HG03521 (cell line): ENCODE results near the gene NPFFR1.

ENCODE experiments used
- ATAC-seq: cut with Tn5 transposase; IDR thresholded peaks from one replicate; pipeline ENCODE4 v1.9.1; 2021; ENCODE audit warnings: mild to moderate bottlenecking, moderate library complexity; ENCODE audit not compliant: unreplicated experiment

The NPFFR1 gene

DNA sequence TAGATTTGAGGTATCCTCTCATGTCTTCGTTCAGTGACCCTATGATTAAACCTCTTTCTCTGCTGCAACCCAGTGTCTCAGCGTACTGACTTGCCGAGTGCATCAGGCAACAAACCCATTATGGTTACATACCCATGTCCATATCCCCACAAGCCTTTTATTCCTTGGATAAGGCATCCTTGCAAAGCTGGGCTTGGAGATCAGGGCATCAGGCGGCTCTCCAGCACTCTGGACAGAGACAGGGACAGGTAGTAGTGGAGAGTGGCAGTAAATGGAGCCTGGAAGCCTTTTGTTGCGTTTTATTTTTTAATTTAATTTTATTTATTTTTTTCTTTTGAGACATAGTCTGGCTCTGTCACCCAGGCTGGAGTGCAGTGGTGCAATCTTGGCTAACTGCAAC, 32.0 kb upstream of the NPFFR1 start:
- ATAC-seq, result no peak

DNA sequence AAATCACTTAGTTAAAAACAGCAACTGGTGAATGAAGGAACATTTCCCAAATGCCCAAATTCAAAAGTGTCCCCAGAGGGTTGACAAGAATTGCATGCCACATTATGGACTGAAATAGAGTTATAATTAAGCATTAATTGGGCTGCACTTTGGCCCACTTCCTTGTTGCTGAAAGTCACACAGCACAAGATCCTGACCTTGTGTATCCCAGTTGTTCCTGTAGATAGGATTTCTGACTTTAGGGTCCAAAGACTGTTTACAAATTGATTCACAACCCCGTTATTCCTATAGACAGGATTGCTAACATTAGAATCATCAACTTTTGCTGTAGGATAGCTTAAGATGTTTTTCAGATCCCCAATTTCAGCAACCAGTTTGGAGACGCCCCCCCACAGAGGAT, 31.5 kb upstream of the NPFFR1 start:
- ATAC-seq, result no peak

DNA sequence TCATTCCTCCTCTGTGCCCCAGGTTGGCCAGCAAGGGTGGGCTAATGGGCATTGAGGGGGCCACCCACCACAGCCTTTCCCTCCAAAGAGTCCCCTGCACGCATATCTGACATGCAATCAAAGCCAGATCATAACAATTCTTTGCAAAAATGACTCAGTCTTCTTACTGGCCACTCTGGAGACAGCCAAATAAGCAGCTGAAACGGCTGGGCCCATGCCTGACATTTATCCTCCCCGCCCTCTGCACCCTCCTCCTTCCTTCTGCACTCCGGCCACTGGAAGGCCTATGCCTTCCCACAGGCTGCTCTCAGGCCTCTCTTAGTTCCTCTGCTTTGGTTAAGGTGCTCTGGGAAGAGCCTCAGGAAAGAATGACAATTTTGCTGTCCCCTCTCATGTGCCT, 29.2 kb upstream of the NPFFR1 start:
- no peak for ATAC-seq

DNA sequence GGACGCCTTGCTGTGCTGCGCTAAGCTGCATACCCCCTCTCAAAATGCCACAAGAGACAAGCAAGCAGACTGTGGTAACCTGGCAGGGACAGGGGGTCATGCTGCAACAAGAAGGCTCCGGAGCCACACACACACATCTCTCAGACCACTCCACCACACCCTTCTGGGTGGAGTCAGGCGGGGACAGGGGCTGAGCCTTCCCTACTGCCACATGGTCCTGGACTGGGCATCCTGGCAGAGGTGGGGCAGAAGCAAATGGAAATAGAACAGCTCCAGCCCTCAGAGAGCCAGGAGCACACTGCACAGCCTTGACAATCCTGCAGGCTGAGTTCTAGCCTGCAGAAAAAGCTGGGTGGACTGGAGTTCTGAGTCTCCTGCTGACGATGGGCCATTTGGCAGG, 28.4 kb upstream of the NPFFR1 start:
- no peak for ATAC-seq

DNA sequence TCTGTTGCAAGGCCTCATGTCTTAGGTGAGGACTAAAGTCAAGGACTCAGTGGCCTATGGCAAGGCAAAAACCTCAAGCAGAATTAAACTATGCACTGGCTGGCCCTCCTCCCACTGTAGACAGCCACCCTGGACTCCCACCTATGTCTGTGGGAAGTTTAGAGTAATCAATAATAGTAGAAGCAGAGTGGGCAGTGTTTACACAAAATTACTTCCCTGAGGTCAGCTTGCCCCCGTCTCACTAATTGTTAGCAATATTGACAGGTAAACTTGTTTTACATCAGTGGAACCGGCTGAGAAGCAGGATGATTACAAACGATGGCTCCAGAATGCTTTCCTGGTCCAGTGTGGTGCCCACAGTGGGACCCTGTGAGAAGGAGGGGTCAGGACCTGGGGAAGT, 27.9 kb upstream of the NPFFR1 start:
- ATAC-seq, result no peak

DNA sequence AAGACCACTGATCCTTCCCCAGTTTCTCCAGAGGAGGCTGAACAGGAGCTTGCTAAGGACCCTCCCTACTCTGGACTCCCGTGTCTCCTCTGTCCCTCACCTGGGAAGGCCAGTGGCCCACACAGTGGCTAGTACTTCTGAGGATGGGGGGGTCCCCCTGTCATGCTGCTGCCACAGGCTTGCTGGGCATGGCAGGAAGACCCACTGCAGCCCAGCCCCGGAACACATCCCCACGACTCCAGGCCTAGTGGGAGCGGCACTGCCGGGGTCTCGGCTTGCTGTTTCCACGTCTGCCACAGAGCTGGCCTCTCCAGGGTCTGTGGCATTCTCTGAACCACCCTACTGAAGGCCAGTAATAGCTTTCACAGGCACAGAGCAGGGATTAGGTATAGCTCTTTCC, 25.9 kb upstream of the NPFFR1 start:
- no peak for ATAC-seq

DNA sequence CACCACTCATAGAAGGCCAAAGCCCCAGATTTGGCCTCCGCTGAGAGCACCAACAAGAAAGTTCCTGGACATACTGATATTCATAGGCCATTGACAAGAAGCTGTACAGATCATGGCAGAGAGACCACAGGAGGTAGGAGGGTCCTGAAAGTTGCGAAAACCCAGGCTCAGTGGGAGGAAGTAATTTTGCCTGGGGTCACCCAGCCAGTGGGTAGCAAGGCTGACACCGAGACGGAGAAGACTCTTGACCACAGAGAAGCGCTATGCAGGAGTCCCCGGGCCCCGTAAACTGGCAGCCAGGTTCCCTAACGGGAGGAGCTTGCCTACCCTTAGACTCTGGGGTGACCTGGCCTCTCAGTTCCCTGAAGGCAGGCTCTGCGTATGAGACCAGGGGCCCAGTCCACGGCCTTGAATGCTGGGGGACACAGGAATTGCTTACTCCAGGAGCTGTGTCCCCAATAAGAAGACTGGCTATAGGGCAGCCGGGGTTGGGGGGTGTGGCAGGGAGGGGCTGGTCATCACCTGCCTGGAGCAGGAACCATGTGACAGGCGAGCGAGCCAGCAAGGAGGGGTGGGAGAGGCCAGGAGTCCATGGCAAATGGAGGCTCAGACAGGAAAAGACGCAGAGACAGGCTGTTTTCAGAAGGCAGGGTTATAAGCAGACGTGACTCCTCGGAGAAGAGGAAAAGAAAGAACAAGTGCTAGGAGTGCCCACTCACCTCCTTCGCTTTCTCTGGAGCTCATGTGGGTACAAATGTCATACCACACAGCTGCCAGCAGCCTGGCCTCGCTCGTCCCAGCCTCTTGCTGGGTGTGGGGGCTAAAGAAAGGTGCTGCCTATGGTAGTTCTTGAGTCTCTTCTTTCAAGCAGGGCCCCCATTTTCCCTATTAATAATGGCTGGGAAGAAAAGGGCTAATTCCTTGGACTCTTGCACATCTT, 24.6 kb upstream of the NPFFR1 start:
- no peak for ATAC-seq

DNA sequence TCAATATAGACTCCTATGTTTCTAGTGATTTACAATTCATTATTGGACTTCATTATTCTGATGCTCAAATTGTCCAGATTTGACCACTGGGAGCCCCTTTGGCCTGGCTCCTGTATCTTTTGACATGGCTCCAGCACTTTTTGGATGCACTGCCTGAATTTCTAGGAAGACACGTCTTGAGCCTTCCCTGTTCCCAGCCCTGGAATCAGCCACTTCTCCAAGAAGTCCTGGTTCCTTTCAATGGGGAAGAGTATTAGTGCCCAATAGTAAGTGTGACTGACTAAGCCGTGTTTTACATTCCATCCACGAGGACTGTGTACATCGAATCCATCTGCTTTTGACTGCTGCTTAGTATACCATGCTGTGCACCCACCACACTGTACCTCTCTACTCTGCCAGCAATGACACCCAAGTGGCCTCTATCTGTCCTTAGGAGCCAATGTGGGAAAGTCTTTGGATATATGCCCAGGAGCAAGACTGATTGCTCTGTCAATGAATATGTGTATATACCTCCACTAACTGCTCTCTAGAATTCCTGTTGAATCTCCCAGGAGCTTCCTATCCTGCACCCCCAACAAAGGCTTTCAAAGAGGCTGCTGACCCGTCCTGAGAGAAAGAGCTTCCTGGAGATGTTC, 23.2 kb upstream of the NPFFR1 start:
- no peak for ATAC-seq

DNA sequence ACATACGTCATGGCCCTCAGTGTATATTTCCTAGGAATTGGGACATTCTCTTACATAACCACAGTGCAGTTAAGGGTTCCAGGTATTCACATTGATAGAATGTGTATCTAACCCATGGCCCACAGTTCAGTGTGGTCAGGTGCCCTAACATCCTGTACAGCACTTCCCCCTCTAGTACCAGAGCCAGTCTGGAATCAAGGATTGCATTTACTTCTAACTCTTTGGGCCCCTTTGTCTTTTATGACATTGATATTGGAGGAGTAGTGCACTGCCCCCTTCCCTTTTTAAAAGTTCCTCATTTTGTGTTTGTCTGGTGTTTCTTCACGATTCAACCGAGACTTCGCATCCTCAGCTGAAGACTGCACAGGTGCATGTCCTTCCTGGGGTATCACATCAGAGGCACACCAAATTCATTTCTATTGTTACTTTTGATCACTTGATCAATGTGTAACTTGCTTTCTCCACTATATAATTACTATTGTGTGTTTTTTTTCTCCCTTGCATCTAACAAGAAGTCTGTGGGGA, 22.4 kb upstream of the NPFFR1 start:
- ATAC-seq, result no peak

DNA sequence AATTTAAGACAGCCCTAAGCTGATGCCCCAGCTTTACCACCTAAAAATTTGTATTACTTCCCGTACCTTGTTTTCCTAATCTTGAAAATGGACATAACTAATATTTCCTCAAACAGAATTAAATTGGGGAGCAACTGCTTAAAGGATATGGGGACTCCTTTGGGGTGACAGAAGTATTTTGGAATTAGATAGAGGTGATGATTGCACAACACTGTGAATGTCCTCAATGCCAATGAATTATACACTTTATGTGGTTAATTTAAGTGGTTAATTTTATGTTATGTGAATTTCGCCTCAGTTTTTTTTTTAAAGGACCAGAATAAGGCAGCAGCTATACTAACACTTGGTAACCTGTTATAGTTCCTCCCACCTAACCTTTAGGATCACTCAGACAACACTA, 19.9 kb upstream of the NPFFR1 start:
- ATAC-seq, result no peak

DNA sequence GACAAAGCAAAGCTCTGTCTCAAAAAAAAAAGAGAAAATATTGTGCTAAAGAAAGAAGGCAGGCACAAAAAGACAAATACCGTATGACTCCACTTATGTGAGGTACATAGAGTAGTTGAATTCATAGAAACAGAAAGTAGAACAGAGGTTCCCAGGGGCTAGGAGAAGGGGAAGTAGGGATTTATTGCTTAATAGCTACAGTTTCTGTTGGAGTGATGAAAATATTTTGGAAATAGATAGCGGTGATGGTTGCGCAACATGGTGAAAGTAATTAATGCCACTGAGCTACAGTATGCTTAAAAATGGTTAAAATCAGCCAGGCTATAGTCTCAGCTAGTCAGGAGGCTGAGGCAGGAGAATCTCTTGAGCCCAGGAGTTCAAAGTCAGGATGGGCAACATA, 18.5 kb upstream of the NPFFR1 start:
- no peak for ATAC-seq

DNA sequence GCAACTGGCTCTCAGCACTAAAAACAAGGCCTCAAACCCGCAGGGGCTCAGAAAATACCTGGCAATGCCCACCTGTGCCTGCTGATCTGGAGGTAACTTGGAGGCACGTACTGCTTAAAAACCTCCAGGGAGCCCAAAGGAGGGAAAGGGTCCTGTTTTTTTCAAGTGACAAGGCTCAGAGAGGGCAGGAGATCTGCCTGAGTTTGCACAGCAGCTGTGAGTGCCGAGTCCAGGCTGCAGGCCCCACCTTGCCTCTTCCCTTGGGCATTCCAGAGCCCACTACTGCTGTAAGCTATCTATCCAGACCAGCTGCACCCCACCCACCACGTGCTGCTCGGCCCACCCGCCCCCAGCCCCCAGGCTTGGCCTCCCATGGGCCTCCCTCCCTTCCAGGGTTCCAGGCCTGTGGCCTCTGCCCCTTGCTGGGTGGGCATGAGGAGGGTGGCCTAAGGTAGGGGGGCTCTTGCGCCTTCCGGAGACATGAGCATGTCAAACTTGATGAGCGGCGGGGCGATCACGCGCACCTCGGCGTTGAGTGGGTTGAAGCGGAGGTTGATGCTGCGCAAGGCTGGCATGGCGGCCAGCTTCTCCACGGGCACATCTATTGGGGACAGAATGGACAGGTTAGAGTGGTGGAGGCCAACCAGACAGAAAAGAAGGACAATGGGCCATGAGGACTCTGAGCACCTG, 17.2 kb upstream of the NPFFR1 start:
- ATAC-seq, result no peak

DNA sequence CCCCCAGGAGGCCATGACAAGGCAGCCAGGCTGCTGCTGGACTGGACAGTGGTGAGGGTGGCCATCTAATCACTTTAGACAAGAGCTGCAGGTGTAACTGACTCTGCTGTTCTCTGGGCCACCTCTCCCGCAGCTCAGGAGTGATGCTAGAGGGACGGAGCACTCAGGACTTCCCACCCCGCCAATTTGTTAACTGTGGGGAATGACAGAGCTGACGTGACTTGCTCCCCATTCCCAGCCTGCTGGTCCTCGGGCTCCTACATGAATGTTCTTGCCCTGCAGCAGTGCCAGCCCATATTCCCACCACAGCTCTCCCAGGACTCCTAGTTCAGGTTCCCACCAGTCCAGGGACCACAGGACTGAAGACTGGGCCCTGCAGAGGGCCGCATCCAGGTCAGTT, 16.7 kb upstream of the NPFFR1 start:
- ATAC-seq, result no peak

DNA sequence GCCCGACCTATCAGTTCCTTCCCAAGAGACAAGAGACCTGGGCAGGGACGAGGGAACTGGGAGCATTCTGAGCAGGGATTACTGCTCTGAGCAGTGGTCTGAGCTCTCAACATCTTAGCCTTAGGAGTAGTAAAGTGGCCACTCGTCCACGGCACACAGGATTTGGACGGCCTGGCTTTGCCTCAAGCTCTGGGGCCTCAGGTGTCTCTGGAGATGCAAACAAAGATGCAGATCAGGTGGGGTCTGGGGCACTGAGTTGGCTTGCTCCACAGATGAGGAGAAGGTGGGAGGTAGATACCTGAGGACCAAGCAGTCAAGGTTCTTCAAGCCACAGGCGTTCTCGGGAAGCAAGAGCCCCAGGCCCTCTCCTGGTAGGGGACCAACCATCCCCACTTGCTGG, 16.1 kb upstream of the NPFFR1 start:
- no peak for ATAC-seq

DNA sequence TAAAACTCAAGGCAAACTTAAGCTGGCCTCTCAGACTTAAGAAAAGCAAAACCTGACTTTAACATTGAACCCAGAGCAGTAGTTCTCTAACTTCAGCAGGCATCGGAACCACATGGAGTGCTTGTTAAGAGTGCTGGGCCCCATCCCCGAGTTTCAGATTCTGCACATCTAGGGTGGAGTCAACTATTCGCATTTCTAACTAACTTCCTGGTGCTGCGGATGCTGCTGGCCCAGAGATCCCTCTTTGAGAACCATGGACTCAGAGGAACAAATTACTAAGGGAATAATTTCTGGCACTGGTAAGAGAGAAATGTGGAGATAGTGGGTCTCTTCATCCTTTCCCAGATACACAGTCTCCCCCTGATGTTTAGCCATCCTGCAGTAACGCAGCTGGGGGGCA, 14.6 kb upstream of the NPFFR1 start:
- no peak for ATAC-seq

DNA sequence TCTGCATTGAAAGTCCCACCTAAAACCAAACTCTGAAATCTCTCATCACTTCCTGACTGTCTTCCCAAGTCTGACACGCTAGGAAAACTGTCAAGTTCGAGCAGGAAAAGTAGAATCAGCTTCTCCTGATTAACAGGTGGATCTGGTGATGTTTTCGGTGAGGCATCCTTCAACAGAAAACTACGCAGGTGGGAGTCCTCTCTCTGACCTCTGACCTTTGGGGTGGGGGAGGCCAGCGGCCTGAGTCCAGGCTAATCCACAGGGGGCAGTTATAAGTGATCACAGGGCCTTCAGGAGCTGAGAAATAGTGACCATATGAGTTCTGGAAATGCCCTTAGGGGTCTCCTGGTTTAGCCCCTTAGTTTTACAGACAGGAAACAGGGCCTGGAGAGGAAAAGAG, 13.4 kb upstream of the NPFFR1 start:
- no peak for ATAC-seq

DNA sequence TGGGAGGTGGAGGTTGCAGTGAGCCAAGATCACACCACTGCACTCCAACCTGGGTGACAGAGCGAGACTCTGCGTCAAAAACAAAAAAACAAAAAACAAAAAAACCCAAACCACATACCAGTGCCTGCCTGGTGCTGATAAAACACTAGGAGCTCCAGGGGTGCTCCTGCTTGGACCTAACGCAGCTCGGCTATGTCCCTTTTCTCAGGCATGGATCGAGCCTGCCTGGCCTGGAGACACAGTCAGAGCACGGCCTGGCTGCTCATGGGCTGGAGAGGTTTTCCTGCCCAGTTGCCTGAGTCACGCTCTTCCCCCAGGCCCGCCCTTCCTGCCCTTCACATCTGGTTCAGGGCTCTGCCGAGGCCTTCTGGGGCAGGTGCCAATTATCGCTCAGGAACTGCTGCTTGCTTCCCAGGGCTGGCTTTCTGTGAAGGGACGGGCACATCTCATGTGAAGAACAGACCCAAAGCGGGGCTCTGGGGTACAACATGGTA, 12.6 kb upstream of the NPFFR1 start:
- no peak for ATAC-seq

DNA sequence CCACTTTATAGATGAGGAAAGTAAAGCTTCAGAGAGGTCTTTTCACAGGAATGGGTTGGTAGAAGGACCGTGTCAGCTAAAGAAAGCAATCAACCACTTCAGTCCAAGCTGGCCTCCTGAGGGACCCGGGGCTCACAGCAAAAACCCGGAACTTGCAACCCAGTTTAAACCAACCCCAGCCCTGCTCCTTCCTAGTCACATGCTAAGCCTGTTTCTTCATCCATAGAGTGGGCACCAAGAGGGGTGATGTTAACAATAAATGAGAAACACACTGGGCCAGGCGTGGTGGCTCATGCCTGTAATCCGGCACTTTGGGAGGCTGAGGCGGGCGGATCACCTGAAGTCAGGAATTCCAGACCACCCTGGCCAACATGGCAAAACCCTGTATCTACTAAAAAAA, 12.1 kb upstream of the NPFFR1 start:
- no peak for ATAC-seq

DNA sequence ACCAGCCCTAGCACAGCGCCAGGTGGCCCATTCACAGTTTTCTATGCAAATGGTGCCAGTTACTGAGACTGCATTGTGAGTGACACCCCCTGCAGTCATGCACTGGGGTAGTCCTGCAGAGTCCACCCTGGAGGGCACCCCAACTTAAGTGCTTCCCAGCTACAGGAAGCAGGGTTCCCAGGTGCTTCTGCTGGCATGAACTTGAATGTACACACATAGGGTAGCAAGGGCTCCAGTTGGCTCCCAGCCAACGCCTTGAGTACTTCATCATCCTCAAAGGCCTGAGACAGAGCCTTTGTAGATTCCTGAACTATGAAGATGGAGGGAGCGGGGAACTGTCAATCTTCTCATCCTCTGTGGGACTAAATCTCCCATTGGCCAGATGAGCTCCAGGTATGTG, 11.5 kb upstream of the NPFFR1 start:
- ATAC-seq, result no peak

DNA sequence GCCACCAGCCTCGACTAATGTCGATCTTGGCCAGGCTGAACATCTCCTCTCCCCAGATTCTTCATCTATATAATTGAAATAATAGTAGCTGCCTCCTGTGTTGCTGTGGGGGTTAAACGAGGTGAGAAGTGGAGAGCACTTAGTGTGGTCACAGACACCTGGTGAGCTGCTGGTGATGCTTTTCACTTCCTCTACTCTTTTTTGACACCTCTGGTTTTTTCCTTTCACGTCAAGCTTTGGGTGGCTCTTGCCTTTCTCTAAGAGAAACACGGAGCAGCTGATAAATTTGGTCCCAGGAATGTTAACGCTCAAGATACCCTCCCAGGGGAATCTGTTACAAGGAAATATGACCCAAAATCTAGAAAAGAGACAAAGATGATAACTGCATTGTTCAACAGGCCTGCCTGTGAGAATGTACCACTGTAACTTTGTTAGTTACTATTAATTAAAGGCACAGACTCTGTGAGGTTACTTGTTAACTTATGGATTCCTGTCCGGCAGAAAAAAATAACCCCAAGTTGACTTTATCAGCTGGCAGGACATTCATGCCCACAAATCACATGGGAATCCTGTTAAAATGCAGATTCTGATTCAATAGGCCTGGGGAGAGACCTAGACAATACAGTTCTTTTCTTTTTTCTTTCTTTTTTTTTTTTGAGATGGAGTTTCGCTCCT, 9.5 kb upstream of the NPFFR1 start:
- ATAC-seq, result peak; percentile 71

DNA sequence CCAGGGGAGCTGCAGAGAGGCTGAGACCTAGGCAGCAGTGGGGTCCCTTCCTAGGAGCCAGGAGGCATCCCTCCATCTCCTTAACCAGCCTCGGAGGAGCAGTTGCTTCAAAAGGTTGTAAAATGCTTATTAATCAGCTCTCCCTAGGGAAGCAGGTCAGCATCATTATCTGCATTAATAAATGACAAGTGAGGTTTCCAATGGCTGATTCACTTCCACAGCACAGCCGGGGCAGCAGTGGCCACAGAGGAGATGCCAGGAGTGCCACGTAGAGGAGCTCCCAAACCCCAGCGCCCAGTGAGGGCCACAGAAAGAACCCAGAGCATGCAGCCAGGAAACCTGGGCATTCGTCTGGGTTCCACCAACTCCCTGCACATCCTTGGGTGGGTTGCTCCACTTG, 8.2 kb upstream of the NPFFR1 start:
- ATAC-seq, result no peak
